OCI-LY1 (cell line): Measurements from ENCODE around the gene GNAZ.

ENCODE experiments used
- EZH2 ChIP-seq: fragments of 200-600 bp; sonication (generic), shearing (Covaris generic); IDR thresholded peaks from 2 replicates; pipeline ENCODE4 v1.8.0; 2017; ENCODE audit warnings: borderline replicate concordance, mixed run types, mild to moderate bottlenecking, antibody characterized with exemption, low read length, moderate library complexity, mixed read lengths
- TF ChIP-seq, protein P1 (sequence below): fragments of 200-600 bp; sonication (generic), shearing (Covaris generic); IDR thresholded peaks from 2 replicates; pipeline ENCODE4 v1.5.1; 2017; ENCODE audit warnings: mild to moderate bottlenecking, antibody characterized with exemption, low read length, moderate library complexity, mixed read lengths

DNA sequence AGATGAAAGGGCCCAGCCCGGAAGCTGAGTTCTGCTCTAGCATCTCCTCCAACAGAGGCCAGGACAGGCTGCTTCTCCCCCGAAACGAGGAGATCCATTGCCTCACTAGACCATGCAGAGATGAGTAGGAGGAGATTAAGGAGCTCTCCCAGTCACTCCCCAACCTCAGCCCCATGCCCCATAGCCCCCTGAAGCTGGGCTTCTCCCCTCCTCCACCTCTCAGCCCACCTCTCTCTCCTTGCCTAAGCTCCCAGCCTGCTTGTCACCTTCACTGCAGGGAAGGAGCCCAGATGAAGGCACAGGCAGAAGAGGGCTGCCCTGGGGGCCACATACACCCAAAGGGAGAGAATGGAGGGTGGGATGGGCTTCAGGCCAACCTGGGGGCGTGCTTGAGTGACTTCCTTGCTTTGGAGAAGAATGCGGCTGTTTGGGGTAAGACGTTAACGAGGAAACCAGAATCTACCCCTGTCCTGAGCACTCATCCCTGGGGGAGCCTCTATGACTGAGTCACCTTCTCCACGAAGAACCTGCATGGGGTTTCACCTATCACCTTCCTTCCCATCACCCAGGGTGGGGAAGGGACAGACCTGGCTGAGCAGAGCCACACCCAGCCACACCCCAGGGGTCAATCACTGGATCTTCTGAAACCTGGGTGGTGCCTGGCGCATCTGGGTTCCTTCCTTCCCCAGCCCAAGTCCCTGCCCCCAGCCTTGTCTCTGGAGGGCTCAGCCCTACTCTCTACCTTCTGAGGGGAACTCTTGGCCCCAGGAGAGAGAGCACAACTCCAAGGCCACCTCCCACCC is 11.6 kb upstream of the GNAZ start:
- TF ChIP-seq, protein P1, sequence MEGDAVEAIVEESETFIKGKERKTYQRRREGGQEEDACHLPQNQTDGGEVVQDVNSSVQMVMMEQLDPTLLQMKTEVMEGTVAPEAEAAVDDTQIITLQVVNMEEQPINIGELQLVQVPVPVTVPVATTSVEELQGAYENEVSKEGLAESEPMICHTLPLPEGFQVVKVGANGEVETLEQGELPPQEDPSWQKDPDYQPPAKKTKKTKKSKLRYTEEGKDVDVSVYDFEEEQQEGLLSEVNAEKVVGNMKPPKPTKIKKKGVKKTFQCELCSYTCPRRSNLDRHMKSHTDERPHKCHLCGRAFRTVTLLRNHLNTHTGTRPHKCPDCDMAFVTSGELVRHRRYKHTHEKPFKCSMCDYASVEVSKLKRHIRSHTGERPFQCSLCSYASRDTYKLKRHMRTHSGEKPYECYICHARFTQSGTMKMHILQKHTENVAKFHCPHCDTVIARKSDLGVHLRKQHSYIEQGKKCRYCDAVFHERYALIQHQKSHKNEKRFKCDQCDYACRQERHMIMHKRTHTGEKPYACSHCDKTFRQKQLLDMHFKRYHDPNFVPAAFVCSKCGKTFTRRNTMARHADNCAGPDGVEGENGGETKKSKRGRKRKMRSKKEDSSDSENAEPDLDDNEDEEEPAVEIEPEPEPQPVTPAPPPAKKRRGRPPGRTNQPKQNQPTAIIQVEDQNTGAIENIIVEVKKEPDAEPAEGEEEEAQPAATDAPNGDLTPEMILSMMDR = no peak
- no peak for TF ChIP-seq EZH2
